ENCODE results near the gene LTV1.
"Not testable (repeated sequence)": the region's sequence is repeated elsewhere in the genome, so short reads cannot be mapped to it uniquely, and the experiment has no call there.

Gene LTV1

DNA sequence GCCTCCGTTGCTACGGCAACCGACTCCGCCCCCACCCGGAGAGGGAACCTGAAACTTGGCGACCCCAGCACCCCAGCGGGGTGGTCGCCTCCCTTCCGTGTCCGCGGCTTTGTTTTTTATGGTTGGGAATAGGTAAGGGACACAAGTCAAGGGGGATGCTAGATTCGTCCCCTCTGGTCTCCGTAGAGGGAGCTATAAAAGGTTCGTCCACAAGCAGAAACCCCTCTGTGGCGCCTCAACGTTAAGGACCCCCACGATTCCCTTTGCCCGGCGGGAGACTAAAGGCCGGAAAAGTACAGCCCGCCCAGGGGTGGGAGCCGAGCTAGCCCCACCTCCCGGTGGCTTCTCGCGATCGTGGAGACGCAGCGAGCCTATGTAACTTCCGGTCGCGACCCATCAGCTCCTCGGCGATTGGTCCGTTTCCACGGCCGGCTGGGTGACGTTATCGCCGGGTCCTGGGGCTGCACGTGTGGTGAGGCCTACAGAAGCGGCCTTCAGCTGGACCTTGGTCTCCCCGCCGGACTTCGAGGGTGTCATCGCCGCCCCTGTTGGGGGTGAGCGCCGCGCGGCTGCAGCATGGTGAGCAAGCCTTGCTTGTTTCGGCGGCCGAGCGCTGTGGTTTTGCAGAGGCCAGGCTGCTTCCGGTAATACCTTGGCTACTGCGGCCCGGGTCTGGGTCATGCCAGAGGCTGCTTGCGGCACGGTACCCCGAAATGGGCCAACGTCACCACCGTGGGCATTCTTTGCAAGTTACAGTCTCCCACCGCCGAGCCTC is at the start of gene LTV1:
TSS of gene LTV1 (plus strand) at position 437 of the 775 bp plus-strand sequence. CDS start at position 577, 140 bp downstream.
- DNase-seq, result peak; percentile 97

DNA sequence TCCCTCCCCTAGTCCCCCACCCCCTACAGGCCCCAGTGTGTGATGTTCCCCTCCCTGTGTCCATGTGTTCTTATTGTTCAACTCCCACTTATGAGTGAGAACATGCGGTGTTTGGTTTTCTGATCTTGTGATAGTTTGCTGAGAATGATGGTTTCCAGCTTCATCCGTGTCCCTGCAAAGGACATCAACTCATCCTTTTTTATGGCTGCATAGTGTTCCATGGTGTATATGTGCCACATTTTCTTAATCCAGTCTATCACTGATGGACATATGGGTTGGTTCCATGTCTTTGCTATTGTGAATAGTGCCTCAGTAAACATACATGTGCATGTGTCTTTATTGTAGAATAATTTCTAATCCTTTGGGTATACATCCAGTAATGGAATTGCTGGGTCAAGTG is 46.6 kb upstream of the LTV1 start:
- not testable (repeated sequence) for DNase-seq

DNA sequence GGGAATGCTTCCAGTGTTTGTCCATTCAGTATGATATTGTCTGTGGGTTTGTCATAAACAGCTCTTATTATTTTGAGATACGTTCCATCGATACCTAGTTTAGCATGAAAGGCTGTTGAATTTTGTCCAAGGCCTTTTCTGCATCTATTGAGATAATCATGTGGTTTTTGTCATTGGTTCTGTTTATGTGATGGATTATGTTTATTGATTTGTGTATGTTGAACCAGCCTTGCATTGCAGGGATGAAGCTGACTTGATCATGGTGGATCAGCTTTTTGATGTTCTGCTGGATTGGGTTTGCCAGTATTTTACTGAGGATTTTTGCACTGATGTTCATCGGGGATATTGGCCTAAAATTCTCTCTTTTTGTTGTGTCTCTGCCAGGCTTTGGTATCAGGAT is 44.7 kb upstream of the LTV1 start:
- DNase-seq, result not testable (repeated sequence)

DNA sequence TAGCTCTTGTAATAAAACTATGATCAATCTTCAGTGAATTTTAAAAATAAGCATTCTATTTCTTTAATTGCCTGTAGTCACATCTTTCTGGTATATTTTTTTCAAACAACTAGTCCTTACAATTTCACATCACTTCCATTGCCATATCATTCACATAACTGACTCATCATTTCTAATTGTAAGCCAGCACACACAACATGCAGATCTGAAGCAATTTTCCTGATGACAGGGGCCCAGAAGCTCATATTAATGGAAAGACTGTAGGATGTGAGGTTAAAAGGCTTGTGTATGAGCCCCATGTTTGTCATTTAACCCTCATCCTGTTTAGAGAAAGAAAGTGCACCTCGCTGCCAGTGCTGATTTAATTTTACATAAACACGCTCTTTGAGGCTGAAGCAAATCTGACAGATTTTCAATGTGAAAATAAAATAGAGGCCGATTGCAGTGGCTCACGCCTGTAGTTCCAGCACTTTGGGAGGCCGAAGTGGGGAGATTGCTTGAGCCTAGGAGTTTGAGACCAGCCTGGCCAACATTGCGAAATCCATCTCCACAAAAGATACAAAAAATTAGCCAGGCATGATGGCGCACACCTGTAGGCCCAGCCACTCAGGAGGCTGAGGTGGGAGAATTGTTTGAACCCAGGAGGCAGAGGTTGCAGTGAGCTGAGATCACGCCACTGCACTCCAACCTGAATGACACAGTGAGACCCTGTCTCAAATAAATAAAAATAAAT is 40.1 kb upstream of the LTV1 start:
- DNase-seq, result peak; percentile 16

GRCh38 chr6:143803769-143804568 is 39.2 kb upstream of the LTV1 start:
- no peak for DNase-seq

DNA sequence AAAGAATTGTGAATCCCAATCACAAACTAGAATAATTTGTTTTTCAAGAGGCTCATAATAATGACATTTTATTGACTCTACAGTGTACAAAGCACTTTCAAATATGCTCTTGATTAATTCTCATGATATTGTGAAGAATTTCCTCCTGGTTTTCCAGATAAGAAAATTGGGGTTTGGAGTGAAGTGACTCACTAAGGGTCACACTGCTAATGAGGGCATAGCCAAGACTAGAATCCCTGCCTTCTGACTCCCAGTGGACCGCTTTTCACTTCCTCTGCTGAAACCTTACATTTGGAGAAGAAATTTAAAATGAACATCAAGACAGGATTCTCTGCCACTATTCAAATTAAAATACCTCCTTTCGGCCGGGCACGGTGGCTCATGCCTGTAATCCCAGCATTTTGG is 38.3 kb upstream of the LTV1 start:
- no peak for DNase-seq

DNA sequence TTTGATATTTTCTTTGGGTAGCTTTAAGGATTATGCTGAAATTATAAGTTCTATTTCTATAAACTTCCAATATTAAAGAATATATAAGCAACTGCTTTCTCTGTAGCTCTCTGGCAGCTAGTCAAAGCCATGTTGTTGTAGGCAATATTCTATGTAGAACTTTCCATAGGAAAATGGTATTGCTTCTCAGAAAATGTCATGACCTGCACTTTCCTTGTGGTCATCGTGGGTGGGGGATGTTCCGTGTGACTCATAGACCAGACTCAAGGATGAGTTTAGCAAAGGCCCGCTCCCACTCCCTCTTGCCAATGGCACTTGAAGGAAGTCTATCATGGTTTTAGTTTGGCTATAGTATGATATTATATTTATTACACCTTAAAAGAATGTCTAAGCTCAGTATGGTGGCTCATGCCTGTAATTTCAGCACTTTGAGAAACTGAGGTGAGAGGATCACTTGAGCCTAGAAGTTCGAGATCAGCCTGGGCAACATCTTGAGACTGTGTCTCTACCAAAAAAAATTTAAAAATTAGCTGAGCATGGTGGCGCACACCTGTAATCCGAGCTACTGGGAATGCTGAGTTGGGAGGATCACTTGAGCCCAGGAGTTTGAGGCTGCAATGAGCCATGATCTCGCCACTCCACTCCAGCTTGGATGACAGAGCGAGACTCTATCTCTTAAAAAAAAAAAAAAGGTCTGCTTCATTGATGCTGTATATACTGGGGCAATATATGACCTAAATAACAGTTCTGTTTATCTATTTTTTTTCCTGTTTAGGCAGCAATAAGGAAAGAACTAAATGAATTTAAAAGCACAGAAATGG is 36.6 kb upstream of the LTV1 start:
- peak; percentile 64 for DNase-seq

- no peak for DNase-seq
These were observed 35.9 kb upstream of the LTV1 start for GRCh38 chr6:143807103-143807772.

- DNase-seq, result no peak
These were observed 32.4 kb upstream of the LTV1 start for GRCh38 chr6:143810745-143811144.

GRCh38 chr6:143811501-143812157 is 31.5 kb upstream of the LTV1 start:
- DNase-seq, result no peak

- DNase-seq, result no peak
These were observed 25.5 kb upstream of the LTV1 start for GRCh38 chr6:143817621-143818020.

- DNase-seq, result no peak
These were observed 21.8 kb upstream of the LTV1 start for GRCh38 chr6:143821359-143821758.

GRCh38 chr6:143822584-143823024 is 20.5 kb upstream of the LTV1 start:
- DNase-seq, result peak; percentile 85

DNA sequence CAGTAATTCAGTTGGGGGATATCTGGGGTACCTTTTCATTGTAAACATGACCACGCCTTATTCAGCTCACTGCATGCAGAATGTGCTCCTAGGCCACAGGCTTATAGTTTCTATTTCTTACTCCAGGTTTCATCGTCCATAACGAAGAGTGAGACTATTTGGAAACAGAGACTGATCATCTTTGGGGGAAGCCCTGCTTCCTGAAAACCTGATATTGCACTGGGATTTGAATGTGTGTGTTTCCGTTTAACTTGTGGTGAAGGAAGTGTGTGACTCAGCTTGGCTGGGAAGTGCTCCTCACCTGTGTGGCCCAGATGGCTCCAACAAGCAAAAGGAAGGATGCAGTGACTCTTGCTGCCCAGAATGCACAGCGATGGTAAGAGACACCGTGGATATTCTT is 19.6 kb upstream of the LTV1 start:
- peak; percentile 60 for DNase-seq

DNA sequence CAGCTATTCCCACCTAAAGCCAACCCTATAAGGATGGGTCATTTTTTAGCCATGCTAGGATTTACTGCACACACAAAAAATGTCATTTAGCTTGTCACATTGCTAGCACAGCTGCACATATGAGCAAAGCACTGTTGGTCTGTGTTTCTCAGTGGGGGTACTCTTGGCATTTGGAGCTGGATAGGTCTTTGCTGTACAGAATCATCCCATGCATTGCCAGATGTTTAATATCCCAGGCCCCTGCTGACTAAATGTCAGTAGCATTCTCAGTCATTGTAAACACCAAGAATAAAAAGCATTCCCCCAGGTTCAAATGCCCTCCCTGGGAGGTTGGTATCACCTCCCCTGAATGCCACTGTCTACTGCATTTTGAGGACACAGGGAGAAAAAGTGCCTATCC is 14.6 kb upstream of the LTV1 start:
- no peak for DNase-seq

DNA sequence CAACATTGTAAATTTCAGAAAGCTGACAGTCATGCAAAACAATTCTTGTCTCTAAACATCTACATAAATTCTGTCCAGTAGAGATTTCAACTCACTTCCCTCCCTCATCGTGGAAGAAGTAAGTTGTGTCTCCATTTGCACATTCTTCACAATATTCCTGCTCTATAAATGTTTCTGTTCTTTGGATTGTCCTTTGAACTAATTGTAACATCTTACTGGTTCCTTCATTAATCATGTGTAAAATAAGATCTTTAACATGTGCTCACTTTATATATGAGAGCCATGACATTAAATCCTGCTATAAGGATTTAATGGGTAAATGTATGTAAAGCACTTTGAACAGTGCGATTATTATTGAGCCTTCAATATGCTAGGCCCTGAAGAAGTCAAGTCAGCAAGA is 7.0 kb upstream of the LTV1 start:
- no peak for DNase-seq

- DNase-seq, result no peak
These were observed 4.7 kb upstream of the LTV1 start for GRCh38 chr6:143838395-143838794.

DNA sequence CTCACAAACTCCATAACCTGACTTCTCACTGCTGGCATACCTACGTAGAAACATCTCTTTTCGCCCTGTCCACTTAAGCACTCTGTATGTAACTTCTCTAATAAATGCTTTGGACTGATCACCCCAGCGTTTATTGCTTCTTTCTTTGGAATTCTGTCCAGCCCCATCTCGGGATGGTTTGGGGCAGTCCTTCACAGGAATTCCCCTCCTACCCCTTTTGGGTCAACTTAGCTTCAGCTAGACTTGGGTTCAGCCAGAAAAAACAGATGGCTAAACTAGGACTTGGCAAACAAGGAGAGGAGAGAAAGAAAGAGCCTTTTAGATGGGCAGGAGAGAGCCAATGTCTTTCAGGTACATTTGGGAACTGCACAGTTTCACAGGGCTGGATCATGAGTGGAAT is 3.9 kb upstream of the LTV1 start:
- no peak for DNase-seq

GRCh38 chr6:143840595-143841265 is 2.4 kb upstream of the LTV1 start:
- no peak for DNase-seq

- no peak for DNase-seq
These were observed 657 bp upstream of the LTV1 start for GRCh38 chr6:143842461-143842901.

DNA sequence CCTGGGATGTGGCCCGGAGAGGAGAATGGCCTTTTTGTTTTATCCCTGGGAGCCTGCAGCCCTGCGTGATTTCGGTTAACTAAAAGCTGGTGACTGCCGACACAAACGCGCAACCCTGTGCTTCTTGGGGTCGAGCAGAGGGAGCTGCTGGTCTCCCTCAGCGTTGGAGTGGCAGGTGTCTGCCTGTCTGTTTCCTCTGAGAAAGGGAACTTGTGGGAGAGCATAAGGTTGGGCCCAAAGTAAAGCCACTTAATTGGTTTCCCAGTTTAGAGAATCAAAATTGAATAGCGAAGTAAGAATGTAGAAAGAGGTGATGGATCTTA is 500 bp downstream of the LTV1 start:
- DNase-seq, result no peak
